OCI-LY7 (cell line): ENCODE results near the gene SLX4.

Source experiments
- EZH2phosphoT487 ChIP-seq: fragments of 200-600 bp; sonication (generic); IDR thresholded peaks from 2 replicates; pipeline ENCODE4 v1.6.1; 2018; ENCODE audit warnings: low read depth, borderline replicate concordance, mild to moderate bottlenecking, mixed run types, antibody characterized with exemption, low read length, moderate library complexity, mixed read lengths
- TF ChIP-seq, protein P1 (sequence below): fragments of 200-600 bp; sonication (generic); conservative IDR thresholded peaks from 2 replicates; pipeline ENCODE4 v1.5.1; 2014; ENCODE audit warnings: mild to moderate bottlenecking, antibody characterized with exemption, low read length, moderate library complexity, mixed read lengths

DNA sequence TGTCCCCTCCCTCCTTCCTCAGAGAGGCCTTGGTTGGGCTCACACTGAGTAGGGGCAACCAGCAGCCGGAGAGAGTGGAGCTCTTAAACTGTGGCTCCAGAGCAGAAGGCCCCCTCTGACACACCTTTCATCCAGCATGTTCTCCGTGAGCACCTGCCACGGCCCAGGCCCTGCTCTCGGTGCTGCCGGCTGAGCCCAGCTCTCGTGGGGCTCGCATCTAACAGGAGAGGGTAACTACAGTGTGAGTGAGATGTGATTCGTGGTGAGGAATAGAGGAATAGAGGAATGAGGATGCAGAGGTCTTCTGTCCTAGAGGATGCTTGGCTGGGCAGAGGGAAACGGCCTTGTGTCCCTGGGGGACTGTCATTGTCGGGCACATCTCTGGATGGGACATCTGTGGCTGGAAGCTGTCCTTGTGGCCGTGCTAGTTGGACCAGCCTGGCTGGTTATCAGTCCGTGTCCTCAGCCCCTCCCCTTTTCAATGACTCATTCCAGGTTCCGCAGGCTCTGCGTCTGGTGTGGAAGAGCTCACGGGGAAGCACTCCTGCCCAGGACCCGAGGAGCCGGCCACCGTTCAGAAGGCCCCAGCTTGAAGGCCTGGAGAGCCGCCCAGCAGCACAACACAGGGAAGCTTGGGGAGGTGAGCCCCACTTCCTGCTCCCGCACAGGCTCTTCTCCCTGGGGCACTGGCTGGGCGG lies 31.1 kb upstream of the SLX4 start:
- TF ChIP-seq, protein P1, sequence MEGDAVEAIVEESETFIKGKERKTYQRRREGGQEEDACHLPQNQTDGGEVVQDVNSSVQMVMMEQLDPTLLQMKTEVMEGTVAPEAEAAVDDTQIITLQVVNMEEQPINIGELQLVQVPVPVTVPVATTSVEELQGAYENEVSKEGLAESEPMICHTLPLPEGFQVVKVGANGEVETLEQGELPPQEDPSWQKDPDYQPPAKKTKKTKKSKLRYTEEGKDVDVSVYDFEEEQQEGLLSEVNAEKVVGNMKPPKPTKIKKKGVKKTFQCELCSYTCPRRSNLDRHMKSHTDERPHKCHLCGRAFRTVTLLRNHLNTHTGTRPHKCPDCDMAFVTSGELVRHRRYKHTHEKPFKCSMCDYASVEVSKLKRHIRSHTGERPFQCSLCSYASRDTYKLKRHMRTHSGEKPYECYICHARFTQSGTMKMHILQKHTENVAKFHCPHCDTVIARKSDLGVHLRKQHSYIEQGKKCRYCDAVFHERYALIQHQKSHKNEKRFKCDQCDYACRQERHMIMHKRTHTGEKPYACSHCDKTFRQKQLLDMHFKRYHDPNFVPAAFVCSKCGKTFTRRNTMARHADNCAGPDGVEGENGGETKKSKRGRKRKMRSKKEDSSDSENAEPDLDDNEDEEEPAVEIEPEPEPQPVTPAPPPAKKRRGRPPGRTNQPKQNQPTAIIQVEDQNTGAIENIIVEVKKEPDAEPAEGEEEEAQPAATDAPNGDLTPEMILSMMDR, result no peak
- TF ChIP-seq EZH2phosphoT487, result no peak
